GM23338 (cell line): ENCODE measurements around the gene EFCAB13. TPM values are rescaled to one million over a fixed set of nuclear protein-coding genes. Genes with fewer than 3 reads are reported as not detected.
"Not testable (repeated sequence)": the region's sequence is repeated elsewhere in the genome, so short reads cannot be mapped to it uniquely, and the experiment has no call there.

Source experiments
- ATAC-seq: fragments of 200-7000 bp; cut with Tn5 transposase; 3 replicates; pipeline ENCODE4 v1.9.1; 2020
- DNase-seq: peaks from one replicate; pipeline ENCODE4 v3.0.0-alpha.2; 2015; ENCODE audit warnings: low spot score
- H2AFZ ChIP-seq: fragments of 200-600 bp; sonication (generic); 2 replicates; pipeline ENCODE4 v1.8.0; 2016; ENCODE audit warnings: antibody characterized with exemption, mild to moderate bottlenecking, moderate library complexity
- H3F3A ChIP-seq: fragments of 200-600 bp; sonication (generic); replicated peaks from 2 replicates; pipeline ENCODE4 v1.8.0; 2017; ENCODE audit warnings: antibody characterized with exemption, mixed run types, low read depth
- H3K27ac ChIP-seq: fragments of 200-600 bp; sonication (generic); 2 replicates; pipeline ENCODE4 v1.6.1; 2016; ENCODE audit warnings: low read depth
- H3K27me3 ChIP-seq: fragments of 200-600 bp; sonication (generic); 2 replicates; pipeline ENCODE4 v1.8.0; 2016; ENCODE audit warnings: mild to moderate bottlenecking, mixed run types, moderate library complexity; ENCODE audit not compliant: insufficient read depth
- H3K36me3 ChIP-seq: fragments of 200-600 bp; sonication (generic); 2 replicates; pipeline ENCODE4 v1.8.0; 2016; ENCODE audit warnings: mild to moderate bottlenecking; ENCODE audit not compliant: insufficient read depth
- H3K4me1 ChIP-seq: fragments of 200-600 bp; sonication (generic); 2 replicates; pipeline ENCODE4 v1.8.0; 2016; ENCODE audit warnings: mild to moderate bottlenecking, moderate library complexity; ENCODE audit not compliant: insufficient read depth
- H3K4me2 ChIP-seq: fragments of 200-600 bp; sonication (generic); 2 replicates; pipeline ENCODE4 v1.7.1; 2017; ENCODE audit warnings: mixed run types
- H3K4me3 ChIP-seq: fragments of 200-600 bp; sonication (generic); 2 replicates; pipeline ENCODE4 v1.6.1; 2016; ENCODE audit warnings: mixed run types
- H3K79me2 ChIP-seq: fragments of 200-600 bp; sonication (generic); replicated peaks from 2 replicates; pipeline ENCODE4 v1.8.0; 2017; ENCODE audit warnings: mild to moderate bottlenecking; ENCODE audit not compliant: insufficient read depth
- H3K9me2 ChIP-seq: fragments of 200-600 bp; sonication (generic); 2 replicates; pipeline ENCODE4 v1.8.0; 2017; ENCODE audit not compliant: insufficient read depth
- H4K20me1 ChIP-seq: fragments of 200-600 bp; sonication (generic); replicated peaks from 2 replicates; pipeline ENCODE4 v1.8.0; 2017; ENCODE audit warnings: mild to moderate bottlenecking; ENCODE audit not compliant: insufficient read depth
- H3K27ac Mint-ChIP-seq: 2 replicates; pipeline ENCODE4 v1.8.0; 2020; ENCODE audit warnings: inconsistent platforms, mild to moderate bottlenecking, moderate library complexity, mixed read lengths
- H3K27me3 Mint-ChIP-seq: 3 replicates; pipeline ENCODE4 v1.8.0; 2022; ENCODE audit warnings: low read depth, mild to moderate bottlenecking, moderate library complexity, mixed read lengths, inconsistent platforms; ENCODE audit not compliant: insufficient read depth, poor library complexity
- H3K36me3 Mint-ChIP-seq: 3 replicates; pipeline ENCODE4 v1.8.0; 2021; ENCODE audit warnings: low read depth, mild to moderate bottlenecking, inconsistent platforms, moderate library complexity, mixed read lengths
- H3K4me1 Mint-ChIP-seq: 3 replicates; pipeline ENCODE4 v1.8.0; 2020; ENCODE audit warnings: mild to moderate bottlenecking, inconsistent platforms, mixed read lengths
- H3K4me3 Mint-ChIP-seq: 3 replicates; pipeline ENCODE4 v1.8.0; 2021; ENCODE audit warnings: moderate library complexity, mild to moderate bottlenecking, inconsistent platforms, mixed read lengths
- H3K9me3 Mint-ChIP-seq: 3 replicates; pipeline ENCODE4 v1.8.0; 2020; ENCODE audit warnings: moderate library complexity, mild to moderate bottlenecking, inconsistent platforms, mixed read lengths
- CREB1 ChIP-seq: fragments of 250-450 bp; sonication (Bioruptor Pico); IDR thresholded peaks from 2 replicates; pipeline ENCODE4 v1.5.0; 2020; ENCODE audit warnings: low read depth, mild to moderate bottlenecking, moderate library complexity
- EZH2 ChIP-seq: fragments of 200-600 bp; sonication (generic); IDR thresholded peaks from one replicate; pipeline ENCODE4 v1.8.0; 2017; ENCODE audit warnings: antibody characterized with exemption, mild to moderate bottlenecking, low read depth; ENCODE audit not compliant: unreplicated experiment
- POLR2AphosphoS5 ChIP-seq: IDR thresholded peaks from 2 replicates; pipeline ENCODE4 v1.6.1; 2016; ENCODE audit warnings: antibody characterized with exemption, low read depth
- STAT1 ChIP-seq: IDR thresholded peaks from one replicate; pipeline ENCODE4 v1.6.1; 2016; ENCODE audit warnings: antibody characterized with exemption; ENCODE audit not compliant: unreplicated experiment
- ZNF331 ChIP-seq: fragments of 250-450 bp; sonication (Bioruptor Pico); IDR thresholded peaks from 2 replicates; pipeline ENCODE4 v1.5.0; 2020; ENCODE audit warnings: low read depth, mild to moderate bottlenecking, moderate library complexity
- ZNF462 ChIP-seq: fragments of 250-450 bp; sonication (Bioruptor Pico); IDR thresholded peaks from 2 replicates; pipeline ENCODE4 v1.5.0; 2020; ENCODE audit warnings: mild to moderate bottlenecking, moderate library complexity
- polyA plus RNA-seq: library from polyadenylated mRNA; unstranded; fragments of >200 nt; fragmentation: Nextera tagmentation; extraction: Ambion mirVana; gene quantifications from 2 replicates; pipeline ENCODE4 v1.2.1, GENCODE V29; 2016
- total RNA-seq: library from RNA; depleted of rRNA; stranded (reverse); fragments of >200 nt; shearing (Covaris generic); gene quantifications from 2 replicates; pipeline ENCODE4 v1.2.3, GENCODE V29; 2014

EFCAB13 gene
- total and polyA plus RNA-seq, 2 experiments from 2014 or later = 4.1 to 5.4 TPM

GRCh38 chr17:47367257-47367656 is 43.5 kb downstream of the EFCAB13 start:
- H3K36me3 Mint-ChIP-seq = peaks cover 16% of the 10 kb centered on the region
- H3K79me2 ChIP-seq = no peaks in the 10 kb centered on the region
- no peak overlapping the region for H3K4me3 Mint-ChIP-seq
- H3K27ac ChIP-seq = no peak overlapping the region
- no peak overlapping the region for H2AFZ ChIP-seq
- H3K27ac Mint-ChIP-seq = no peak overlapping the region
- DNase-seq = no peak
- H3K4me2 ChIP-seq = no peak overlapping the region
- no peak for ATAC-seq
- no peaks in the 10 kb centered on the region for H3K36me3 ChIP-seq
- H3K4me1 Mint-ChIP-seq = no peaks in the 10 kb centered on the region
- TF ChIP-seq ZNF331 (CRISPR knock-in tag) (no peak), STAT1 (no peak), ZNF462 (CRISPR knock-in tag) (no peak)
- H3K9me2 ChIP-seq = peaks cover 4% of the 10 kb centered on the region; the same call in 1 of the 2 replicates
- no peaks in the 10 kb centered on the region for H4K20me1 ChIP-seq
- H3K4me1 ChIP-seq = no peaks in the 10 kb centered on the region
- H3K27me3 ChIP-seq = no peaks in the 10 kb centered on the region
- H3F3A ChIP-seq = no peaks in the 10 kb centered on the region
- no peak overlapping the region for H3K4me3 ChIP-seq
- H3K9me3 Mint-ChIP-seq = peaks cover 20% of the 10 kb centered on the region
- H3K27me3 Mint-ChIP-seq = peaks cover 1% of the 10 kb centered on the region

- no peak overlapping the region for H3K4me2 ChIP-seq
- H3K27ac ChIP-seq = no peak overlapping the region
- no peak overlapping the region for H3K27ac Mint-ChIP-seq
- H3K36me3 Mint-ChIP-seq = peaks cover 6% of the 10 kb centered on the region
- H3K36me3 ChIP-seq = no peaks in the 10 kb centered on the region
- DNase-seq (no peak), ATAC-seq (no peak)
- no peaks in the 10 kb centered on the region for H3K27me3 ChIP-seq
- H3K27me3 Mint-ChIP-seq = no peaks in the 10 kb centered on the region
- TF ChIP-seq POLR2AphosphoS5 (no peak), EZH2 (no peak), CREB1 (CRISPR knock-in tag) (no peak)
- no peaks in the 10 kb centered on the region for H4K20me1 ChIP-seq
- H3K4me3 Mint-ChIP-seq = no peak overlapping the region
- H3K4me3 ChIP-seq = no peak overlapping the region
- no peaks in the 10 kb centered on the region for H3K79me2 ChIP-seq
- no peaks in the 10 kb centered on the region for H3K4me1 ChIP-seq
- no peak overlapping the region for H2AFZ ChIP-seq
- peaks cover 10% of the 10 kb centered on the region for H3K9me3 Mint-ChIP-seq
- H3K9me2 ChIP-seq = peaks cover 4% of the 10 kb centered on the region; the same call in 1 of the 2 replicates
- no peaks in the 10 kb centered on the region for H3K4me1 Mint-ChIP-seq
- H3F3A ChIP-seq = no peaks in the 10 kb centered on the region
Observed at GRCh38 chr17:47368262-47368661, 44.5 kb downstream of the EFCAB13 start.

- DNase-seq, H3K4me3 ChIP-seq, H3K27me3 Mint-ChIP-seq, H3K36me3 ChIP-seq, H3K4me1 Mint-ChIP-seq, ATAC-seq, H3K27ac Mint-ChIP-seq, H3K36me3 Mint-ChIP-seq, H3K4me1 ChIP-seq, H2AFZ ChIP-seq, H3F3A ChIP-seq, H3K27ac ChIP-seq, H3K27me3 ChIP-seq, H3K4me3 Mint-ChIP-seq, H3K4me2 ChIP-seq, H3K9me2 ChIP-seq, H3K9me3 Mint-ChIP-seq, H4K20me1 ChIP-seq, H3K79me2 ChIP-seq: not testable (repeated sequence)
Observed at GRCh38 chr17:47370899-47371298, 47.1 kb downstream of the EFCAB13 start.
